GM12875 (cell line): Measurements from ENCODE around the gene FAM47E.

ENCODE experiments used
- H3K4me3 ChIP-seq: one replicate; pipeline ENCODE4 v1.5.1; 2011; ENCODE audit warnings: low read depth, low read length, control low read depth
- TF ChIP-seq, protein P1 (sequence below): IDR thresholded peaks from 2 replicates; pipeline ENCODE4 v1.5.1; 2011; ENCODE audit warnings: low read depth, mild to moderate bottlenecking, control low read depth, inconsistent platforms, low read length, moderate library complexity, borderline replicate concordance; ENCODE audit not compliant: insufficient read depth

The FAM47E gene

DNA sequence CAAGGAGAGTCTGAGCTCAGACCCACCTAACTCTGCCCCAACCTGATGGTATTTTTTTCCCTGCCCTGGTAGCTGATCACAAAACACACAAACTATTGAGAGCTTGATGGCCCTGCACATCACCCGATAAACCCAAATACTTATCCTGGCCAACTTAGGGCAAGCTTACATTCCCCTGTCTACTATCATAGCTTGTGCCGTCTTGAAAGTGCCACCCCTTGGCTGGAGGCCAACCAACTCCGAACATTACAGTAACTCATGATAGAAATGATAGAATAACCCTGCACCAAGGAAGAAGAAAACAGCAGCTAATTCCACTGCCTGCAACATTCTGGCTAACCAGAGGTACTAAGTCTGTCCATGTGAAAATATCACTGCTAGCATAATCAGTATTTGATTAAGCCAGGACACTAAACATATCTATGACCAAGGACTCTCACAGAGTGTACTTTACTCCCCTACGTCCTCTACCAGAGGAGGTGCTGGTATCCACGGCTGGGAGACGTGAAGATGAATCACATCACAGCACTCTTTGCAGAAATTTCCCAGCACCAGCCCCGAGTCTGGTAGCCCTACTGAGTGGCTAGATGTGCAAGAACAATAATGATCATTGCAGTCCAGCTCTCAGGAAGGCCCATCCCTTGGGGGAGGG lies 63.9 kb downstream of the FAM47E start:
- TF ChIP-seq, protein P1, sequence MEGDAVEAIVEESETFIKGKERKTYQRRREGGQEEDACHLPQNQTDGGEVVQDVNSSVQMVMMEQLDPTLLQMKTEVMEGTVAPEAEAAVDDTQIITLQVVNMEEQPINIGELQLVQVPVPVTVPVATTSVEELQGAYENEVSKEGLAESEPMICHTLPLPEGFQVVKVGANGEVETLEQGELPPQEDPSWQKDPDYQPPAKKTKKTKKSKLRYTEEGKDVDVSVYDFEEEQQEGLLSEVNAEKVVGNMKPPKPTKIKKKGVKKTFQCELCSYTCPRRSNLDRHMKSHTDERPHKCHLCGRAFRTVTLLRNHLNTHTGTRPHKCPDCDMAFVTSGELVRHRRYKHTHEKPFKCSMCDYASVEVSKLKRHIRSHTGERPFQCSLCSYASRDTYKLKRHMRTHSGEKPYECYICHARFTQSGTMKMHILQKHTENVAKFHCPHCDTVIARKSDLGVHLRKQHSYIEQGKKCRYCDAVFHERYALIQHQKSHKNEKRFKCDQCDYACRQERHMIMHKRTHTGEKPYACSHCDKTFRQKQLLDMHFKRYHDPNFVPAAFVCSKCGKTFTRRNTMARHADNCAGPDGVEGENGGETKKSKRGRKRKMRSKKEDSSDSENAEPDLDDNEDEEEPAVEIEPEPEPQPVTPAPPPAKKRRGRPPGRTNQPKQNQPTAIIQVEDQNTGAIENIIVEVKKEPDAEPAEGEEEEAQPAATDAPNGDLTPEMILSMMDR = no peak
- H3K4me3 ChIP-seq = no peak overlapping the region

DNA sequence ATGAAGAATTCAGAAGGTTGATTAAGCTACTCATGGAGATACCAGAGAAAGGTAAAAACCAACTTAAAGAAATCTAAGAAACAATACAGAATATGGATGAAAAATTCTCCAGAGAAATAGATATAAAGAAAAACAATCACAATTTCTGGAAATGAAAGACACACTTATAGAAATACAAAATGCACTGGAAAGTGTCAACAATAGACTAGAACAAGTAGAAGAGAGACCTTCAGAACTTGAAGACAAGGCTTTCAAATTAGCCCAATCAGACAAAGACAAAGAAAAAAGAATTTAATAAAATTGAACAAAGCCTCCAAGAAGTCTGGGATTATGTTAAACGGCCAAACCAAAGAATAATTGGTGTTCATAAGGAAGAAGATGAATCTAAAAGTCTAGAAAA lies 64.6 kb downstream of the FAM47E start:
- TF ChIP-seq, protein P1 = no peak
- H3K4me3 ChIP-seq = no peak overlapping the region

DNA sequence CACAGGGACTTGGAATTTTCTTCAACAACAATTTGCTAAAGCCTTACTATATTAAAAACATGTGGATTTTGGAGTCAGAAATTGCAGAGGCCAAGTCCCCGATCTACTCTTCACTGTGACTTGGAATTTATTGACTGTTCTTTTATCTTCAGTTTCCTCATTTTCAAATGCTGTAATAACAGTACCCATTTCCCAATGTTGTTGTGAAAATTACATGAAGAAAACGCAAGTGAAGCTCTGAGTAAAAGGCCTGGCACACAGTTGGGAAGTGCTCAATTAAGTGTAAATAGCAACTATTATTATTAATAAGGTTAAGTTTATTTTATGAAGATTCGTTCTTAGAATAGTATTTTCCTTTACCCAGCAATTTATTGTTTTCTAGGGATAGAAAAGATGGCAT lies 70.7 kb downstream of the FAM47E start:
- H3K4me3 ChIP-seq = no peak overlapping the region
- TF ChIP-seq, protein P1 = no peak

DNA sequence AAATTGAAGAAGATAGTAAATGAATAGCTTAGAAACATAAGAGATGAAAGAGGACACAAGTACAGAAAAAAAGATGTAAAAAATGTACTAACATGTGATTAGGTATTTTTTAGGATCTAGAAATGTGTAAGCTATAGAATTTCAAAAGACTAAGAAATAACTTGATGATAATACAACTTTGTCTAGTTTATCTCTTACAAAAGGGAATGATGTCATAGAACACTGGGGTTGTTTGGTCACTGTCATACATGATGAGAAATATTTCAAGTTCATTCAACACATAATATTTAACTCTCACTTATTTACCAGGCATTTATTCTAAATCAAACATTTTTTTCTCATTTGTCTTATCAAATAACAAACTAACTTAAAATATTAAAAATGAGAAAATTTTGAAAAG lies 73.6 kb downstream of the FAM47E start:
- TF ChIP-seq, protein P1 = no peak
- no peak overlapping the region for H3K4me3 ChIP-seq

DNA sequence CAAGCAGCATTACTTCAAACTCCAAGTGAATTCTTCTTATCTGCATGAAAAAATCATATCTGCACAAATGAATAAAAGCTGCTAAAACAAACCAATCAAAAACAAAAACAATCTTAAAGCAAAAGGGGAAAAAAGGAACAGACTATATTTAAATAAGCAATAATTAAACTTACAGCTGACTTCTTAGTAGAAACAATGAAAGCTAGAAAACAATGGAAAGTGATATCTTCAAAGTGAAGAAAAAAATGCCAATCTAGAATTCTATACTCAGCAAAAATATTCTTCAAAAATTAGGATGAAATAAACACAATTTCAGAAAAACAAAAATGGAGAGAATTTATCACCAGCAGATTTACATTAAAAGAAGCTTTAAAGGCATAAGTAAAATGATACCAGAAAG lies 75.0 kb downstream of the FAM47E start:
- no peak overlapping the region for H3K4me3 ChIP-seq

More for the DNA sequence above, 75.0 kb downstream of the FAM47E start:
- TF ChIP-seq, protein P1 = no peak
